RWPE2 (cell line): ENCODE data around the gene TMEM256.

Source experiments
- ATAC-seq: fragments of 200-7000 bp; cut with Tn5 transposase; 3 replicates; pipeline ENCODE4 v1.9.1; 2021; ENCODE audit warnings: low read depth
- DNase-seq: peaks from one replicate; pipeline ENCODE4 v3.0.0-alpha.2; 2020; ENCODE audit warnings: low spot score
- H3K27ac ChIP-seq: fragments of 450-650 bp; 2 replicates; pipeline ENCODE4 v1.5.1; 2017; ENCODE audit warnings: mild to moderate bottlenecking; ENCODE audit not compliant: poor library complexity, severe bottlenecking
- H3K27me3 ChIP-seq: fragments of 250-450 bp; sonication (Bioruptor Pico); 2 replicates; pipeline ENCODE4 v1.5.1; 2021; ENCODE audit warnings: mild to moderate bottlenecking, moderate library complexity; ENCODE audit not compliant: insufficient read depth, poor library complexity, severe bottlenecking
- H3K36me3 ChIP-seq: fragments of 250-450 bp; sonication (Bioruptor Pico); 2 replicates; pipeline ENCODE4 v1.5.1; 2020; ENCODE audit warnings: low read depth, mild to moderate bottlenecking, moderate library complexity
- H3K4me1 ChIP-seq: fragments of 250-450 bp; sonication (Bioruptor Pico); 2 replicates; pipeline ENCODE4 v1.5.1; 2021; ENCODE audit warnings: mild to moderate bottlenecking, moderate library complexity; ENCODE audit not compliant: insufficient read depth, poor library complexity, severe bottlenecking
- H3K4me3 ChIP-seq: fragments of 250-450 bp; sonication (Bioruptor Pico); 2 replicates; pipeline ENCODE4 v1.5.1; 2021; ENCODE audit warnings: mild to moderate bottlenecking, moderate library complexity; ENCODE audit not compliant: severe bottlenecking
- H3K9me3 ChIP-seq: fragments of 250-450 bp; sonication (Bioruptor Pico); 2 replicates; pipeline ENCODE4 v1.5.1; 2021; ENCODE audit warnings: mild to moderate bottlenecking, moderate library complexity; ENCODE audit not compliant: severe bottlenecking
- TF ChIP-seq, protein P1 (sequence below): fragments of 450-650 bp; IDR thresholded peaks from one replicate; pipeline ENCODE4 v1.5.1; 2017; ENCODE audit warnings: mild to moderate bottlenecking, moderate library complexity; ENCODE audit not compliant: poor library complexity, severe bottlenecking

The TMEM256 gene

DNA sequence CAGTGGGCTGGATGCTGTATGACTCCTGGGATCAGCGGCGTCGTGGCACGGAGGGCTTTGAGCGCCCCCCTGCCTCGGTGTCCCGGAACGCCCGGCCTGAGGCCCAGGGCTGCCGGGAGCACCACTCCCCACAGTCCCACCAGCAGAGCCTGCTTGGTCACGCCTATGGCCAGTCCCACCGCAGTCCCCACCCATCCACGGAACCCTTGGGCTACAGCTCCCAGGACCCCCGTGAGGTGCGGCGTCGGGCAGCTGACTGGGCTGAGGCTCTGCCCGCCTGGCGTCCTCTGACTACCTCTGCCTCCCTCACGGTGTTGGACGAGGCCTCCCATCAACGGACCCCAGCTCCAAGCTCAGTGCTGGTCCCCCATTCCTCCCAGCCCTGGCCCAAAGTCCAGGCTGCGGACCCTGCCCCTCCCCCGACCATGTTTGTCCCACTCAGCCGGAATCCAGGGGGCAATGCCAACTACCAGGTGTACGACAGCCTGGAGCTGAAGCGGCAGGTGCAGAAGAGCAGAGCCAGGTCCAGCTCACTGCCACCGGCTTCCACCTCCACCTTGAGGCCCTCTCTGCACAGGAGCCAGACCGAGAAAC, 23.1 kb upstream of the TMEM256 start:
- no peaks in the 10 kb centered on the region for H3K27me3 ChIP-seq
- TF ChIP-seq, protein P1, sequence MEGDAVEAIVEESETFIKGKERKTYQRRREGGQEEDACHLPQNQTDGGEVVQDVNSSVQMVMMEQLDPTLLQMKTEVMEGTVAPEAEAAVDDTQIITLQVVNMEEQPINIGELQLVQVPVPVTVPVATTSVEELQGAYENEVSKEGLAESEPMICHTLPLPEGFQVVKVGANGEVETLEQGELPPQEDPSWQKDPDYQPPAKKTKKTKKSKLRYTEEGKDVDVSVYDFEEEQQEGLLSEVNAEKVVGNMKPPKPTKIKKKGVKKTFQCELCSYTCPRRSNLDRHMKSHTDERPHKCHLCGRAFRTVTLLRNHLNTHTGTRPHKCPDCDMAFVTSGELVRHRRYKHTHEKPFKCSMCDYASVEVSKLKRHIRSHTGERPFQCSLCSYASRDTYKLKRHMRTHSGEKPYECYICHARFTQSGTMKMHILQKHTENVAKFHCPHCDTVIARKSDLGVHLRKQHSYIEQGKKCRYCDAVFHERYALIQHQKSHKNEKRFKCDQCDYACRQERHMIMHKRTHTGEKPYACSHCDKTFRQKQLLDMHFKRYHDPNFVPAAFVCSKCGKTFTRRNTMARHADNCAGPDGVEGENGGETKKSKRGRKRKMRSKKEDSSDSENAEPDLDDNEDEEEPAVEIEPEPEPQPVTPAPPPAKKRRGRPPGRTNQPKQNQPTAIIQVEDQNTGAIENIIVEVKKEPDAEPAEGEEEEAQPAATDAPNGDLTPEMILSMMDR = no peak
- no peak overlapping the region for H3K4me3 ChIP-seq
- ATAC-seq = no peak
- H3K27ac ChIP-seq = no peak overlapping the region
- H3K9me3 ChIP-seq = no peaks in the 10 kb centered on the region
- DNase-seq = no peak
- H3K4me1 ChIP-seq = no peaks in the 10 kb centered on the region
- H3K36me3 ChIP-seq = no peaks in the 10 kb centered on the region

GRCh38 chr17:7426203-7426863, 22.4 kb upstream of the TMEM256 start:
- H3K27ac ChIP-seq = no peak overlapping the region
- no peaks in the 10 kb centered on the region for H3K36me3 ChIP-seq
- TF ChIP-seq, protein P1 = no peak
- ATAC-seq = no peak
- H3K9me3 ChIP-seq = no peaks in the 10 kb centered on the region
- no peaks in the 10 kb centered on the region for H3K27me3 ChIP-seq
- no peak overlapping the region for H3K4me3 ChIP-seq
- no peak for DNase-seq
- no peaks in the 10 kb centered on the region for H3K4me1 ChIP-seq

DNA sequence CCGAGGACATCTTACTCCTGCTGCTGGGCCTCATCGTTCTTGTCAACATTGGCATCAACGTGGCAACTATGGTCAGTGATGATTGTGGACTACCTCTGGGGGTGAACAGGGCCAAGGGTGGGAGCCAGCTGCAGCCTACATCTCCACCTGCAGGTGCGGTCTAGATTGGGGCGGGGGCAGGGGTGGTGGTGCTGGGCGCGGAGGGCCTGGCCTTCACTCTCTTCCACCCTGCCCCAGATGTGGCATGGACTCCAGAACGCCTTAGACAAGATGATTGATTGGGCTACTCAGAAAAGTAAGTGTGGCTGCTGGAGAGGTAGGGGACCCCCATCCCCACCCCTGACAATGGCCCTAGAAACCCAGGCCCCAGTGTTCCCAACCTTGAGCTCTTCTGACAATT, 21.9 kb upstream of the TMEM256 start:
- TF ChIP-seq, protein P1 = no peak
- no peaks in the 10 kb centered on the region for H3K36me3 ChIP-seq
- no peaks in the 10 kb centered on the region for H3K4me1 ChIP-seq
- no peaks in the 10 kb centered on the region for H3K9me3 ChIP-seq
- DNase-seq (no peak), ATAC-seq (no peak)
- no peak overlapping the region for H3K27ac ChIP-seq
- H3K4me3 ChIP-seq = no peak overlapping the region
- H3K27me3 ChIP-seq = no peaks in the 10 kb centered on the region

GRCh38 chr17:7425316-7425715, 21.4 kb upstream of the TMEM256 start, which contains the start of gene SPEM2:
Gene SPEM2, plus strand, starts transcription at chr17:7425616. Its CDS starts 73 bp downstream, at chr17:7425689.
- no peak within 1 kb of the TSS for H3K27ac ChIP-seq
- no peak within 1 kb of the TSS for H3K4me3 ChIP-seq
- ATAC-seq (no peak), DNase-seq (no peak)
- H3K4me1 ChIP-seq = no peaks in the 10 kb centered on the region
- H3K36me3 ChIP-seq = no peaks in the 10 kb centered on the region
- no peaks in the 10 kb centered on the region for H3K9me3 ChIP-seq
- no peaks in the 10 kb centered on the region for H3K27me3 ChIP-seq
- TF ChIP-seq, protein P1 = no peak

- DNase-seq (no peak), ATAC-seq (no peak)
- H3K36me3 ChIP-seq = no peaks in the 10 kb centered on the region
- TF ChIP-seq, protein P1 = no peak
- H3K27ac ChIP-seq = no peak overlapping the region
- H3K27me3 ChIP-seq = no peaks in the 10 kb centered on the region
- H3K9me3 ChIP-seq = no peaks in the 10 kb centered on the region
- no peaks in the 10 kb centered on the region for H3K4me1 ChIP-seq
- H3K4me3 ChIP-seq = no peak overlapping the region
Measured at GRCh38 chr17:7423679-7424078, 19.8 kb upstream of the TMEM256 start.
